H1 (cell line): ENCODE data around the gene GIT1. TPM values are rescaled to one million over a fixed set of nuclear protein-coding genes. Genes with fewer than 3 reads are reported as not detected.
A peak's percentile ranks its signal among the peaks of the same experiment; 100 is the strongest.

Source experiments
- ASH2L ChIP-seq: fragments of 200-600, 300-600 bp; sonication (generic); IDR thresholded peaks from one replicate; pipeline ENCODE4 v1.7.1; 2017; ENCODE audit warnings: low read length
- ATF2 ChIP-seq: IDR thresholded peaks from 2 replicates; pipeline ENCODE4 v1.6.1; 2012; ENCODE audit warnings: low read length, inconsistent platforms
- ATF3 ChIP-seq: IDR thresholded peaks from 2 replicates; pipeline ENCODE4 v1.6.1; 2011; ENCODE audit warnings: low read depth, mild to moderate bottlenecking, low read length; ENCODE audit not compliant: insufficient read depth
- CTCF ChIP-seq, 3 experiments: IDR thresholded peaks; 1 replicate in 2 of 3; 2 replicates in 1 of 3; pipeline versions ENCODE4 v1.5.1 to v1.6.1; 2011; ENCODE audit warnings: low read length in 3 of 3, mild to moderate bottlenecking in 3 of 3, inconsistent platforms in 2 of 3, low read depth in 1 of 3, moderate library complexity in 1 of 3; ENCODE audit not compliant: insufficient read depth in 1 of 3; ENCODE audit errors: control extremely low read depth in 1 of 3
- GTF2F1 ChIP-seq: IDR thresholded peaks from 2 replicates; pipeline ENCODE4 v1.6.1; 2012; ENCODE audit warnings: low read depth, low read length, improper control_type of control experiment, borderline replicate concordance
- NANOG ChIP-seq: IDR thresholded peaks from 2 replicates; pipeline ENCODE4 v1.6.1; 2011; ENCODE audit warnings: low read length, low read depth, mild to moderate bottlenecking, inconsistent platforms; ENCODE audit not compliant: insufficient read depth, poor library complexity, severe bottlenecking
- NRF1 ChIP-seq: IDR thresholded peaks from 2 replicates; pipeline ENCODE4 v1.6.1; 2011; ENCODE audit warnings: mild to moderate bottlenecking, low read depth, low read length, improper control_type of control experiment
- RNF2 ChIP-seq: fragments of 200-900, 300-1000 bp; sonication (generic); IDR thresholded peaks from 2 replicates; pipeline ENCODE4 v1.7.1; 2016; ENCODE audit warnings: borderline replicate concordance, low read depth, mild to moderate bottlenecking, antibody characterized with exemption, low read length; ENCODE audit not compliant: poor library complexity, severe bottlenecking; ENCODE audit errors: missing control alignments
- SP1 ChIP-seq: IDR thresholded peaks from 2 replicates; pipeline ENCODE4 v1.6.1; 2011; ENCODE audit warnings: low read depth, low read length
- TAF7 ChIP-seq: optimal IDR thresholded peaks from 2 replicates; pipeline ENCODE3; 2011; ENCODE audit warnings: low read depth, mild to moderate bottlenecking, inconsistent platforms, low read length, moderate library complexity, borderline replicate concordance
- TEAD4 ChIP-seq: IDR thresholded peaks from 2 replicates; pipeline ENCODE4 v1.6.1; 2012; ENCODE audit warnings: low read depth, low read length, inconsistent platforms, mixed read lengths
- polyA plus RNA-seq, 7 experiments: library from polyadenylated mRNA; depleted of rRNA in 3 of 7; stranded (reverse) in 5 of 7; unstranded in 2 of 7; fragments of >200 nt in 5 of 7; fragments of 200-250 nt in 2 of 7; gene quantifications; 1 replicate in 5 of 7; 2 replicates in 1 of 7; 4 replicates in 1 of 7; pipeline versions ENCODE4 v1.2.1 to v1.2.3, GENCODE V29; 2011 to 2013; ENCODE audit warnings: missing spikeins in 2 of 7, mixed read lengths in 2 of 7
- total RNA-seq: library from RNA; stranded (reverse); fragmentation: NEBNext Ultra II Directional; extraction: Animal tissue kit (Norgen Biotek cat#: 25700); gene quantifications from 2 replicates; pipeline ENCODE4 v1.2.1, GENCODE V29; 2021

The GIT1 gene
- total and polyA plus RNA-seq, 2 of the 8 experiments (the other 6 are each of a cell fraction or from before 2014, with no cell fraction given), result 62.4 to 63.0 TPM

DNA sequence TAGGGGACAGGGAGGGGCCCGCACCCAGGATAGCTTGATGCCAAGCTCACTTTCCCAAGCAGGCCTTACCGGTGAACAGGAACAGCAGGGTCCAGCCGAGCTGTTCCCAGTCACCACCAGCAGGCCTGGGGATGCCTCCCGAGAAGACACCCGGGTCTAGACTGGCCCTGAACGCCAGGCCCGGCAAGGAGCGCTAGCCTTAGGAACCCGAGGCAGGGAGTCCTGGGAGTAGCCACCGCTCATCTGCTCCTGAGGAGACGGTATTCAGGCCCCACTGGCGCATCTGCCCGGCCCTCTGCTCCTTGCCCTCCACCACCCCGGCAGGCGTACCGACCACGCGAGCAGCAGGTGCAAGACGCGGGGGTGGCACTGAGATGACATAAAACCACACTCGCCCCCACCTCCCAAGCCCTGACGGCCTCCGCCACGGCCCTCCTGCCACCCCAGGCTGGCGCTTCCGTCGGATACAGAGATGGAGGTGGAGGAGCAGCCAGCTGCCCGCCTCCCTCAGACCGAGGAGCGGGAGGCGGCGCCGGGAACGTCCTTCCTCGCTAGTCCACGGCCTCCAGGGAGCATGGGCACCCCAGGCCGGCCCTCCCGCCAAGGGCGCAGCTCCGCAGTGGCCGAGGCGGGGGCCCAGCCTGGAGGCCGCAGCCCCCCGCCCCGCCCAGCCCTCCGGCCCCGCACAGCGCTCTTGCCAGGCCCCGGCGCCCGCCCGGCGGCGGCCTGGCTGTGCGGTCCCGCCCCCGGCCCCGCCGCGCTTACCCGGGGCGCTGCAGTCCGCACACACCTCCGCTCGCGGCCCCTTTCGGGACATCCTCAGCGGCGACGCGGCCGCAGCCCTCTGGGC lies 661 bp downstream of the GIT1 start (continued):
- TF ChIP-seq NRF1 (no peak), GTF2F1 (no peak), CTCF (IDR thresholded peaks at IDR 0.05; ENCODE audit: control extremely low read depth in 1 of 3, insufficient read depth in 1 of 3, low read depth in 1 of 3, low read length in 3 of 3) (no peak), ATF3 (no peak), SP1 (no peak), TAF7 (no peak), ASH2L (peak; percentile 35), RNF2 (no peak), TEAD4 (no peak), NANOG (no peak), ATF2 (no peak)
